HG02642 (cell line): ENCODE data around the gene ZNF479.
"Not testable (repeated sequence)": the region's sequence is repeated elsewhere in the genome, so short reads cannot be mapped to it uniquely, and the experiment has no call there.

Experiments
- ATAC-seq: cut with Tn5 transposase; IDR thresholded peaks from one replicate; pipeline ENCODE4 v1.9.1; 2021; ENCODE audit warnings: mild to moderate bottlenecking; ENCODE audit not compliant: unreplicated experiment, poor library complexity

The ZNF479 gene

DNA sequence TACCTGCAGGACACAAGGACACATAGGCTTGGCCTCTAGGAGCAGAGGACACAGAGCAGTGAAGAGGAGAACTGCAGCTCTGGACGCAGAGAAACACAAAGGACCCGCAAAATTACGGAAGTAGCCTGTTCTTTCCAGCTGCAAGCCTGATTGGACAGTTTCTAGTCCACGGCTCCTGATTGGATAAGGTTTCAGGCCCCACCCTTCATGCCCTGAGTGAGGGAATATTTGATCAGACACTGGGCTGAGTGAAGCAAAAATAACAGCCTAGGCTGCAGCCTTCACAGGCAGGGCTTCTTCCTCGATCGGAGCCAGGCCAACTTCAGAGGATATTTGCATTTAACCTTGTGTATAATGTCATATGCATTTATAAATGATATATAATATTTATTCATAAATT, at the start of gene ZNF479:
Gene ZNF479 (minus strand): TSS at position 101 of the 400 bp plus-strand sequence. CDS start 112 bp downstream, outside the sequence.
- ATAC-seq = not testable (repeated sequence)

DNA sequence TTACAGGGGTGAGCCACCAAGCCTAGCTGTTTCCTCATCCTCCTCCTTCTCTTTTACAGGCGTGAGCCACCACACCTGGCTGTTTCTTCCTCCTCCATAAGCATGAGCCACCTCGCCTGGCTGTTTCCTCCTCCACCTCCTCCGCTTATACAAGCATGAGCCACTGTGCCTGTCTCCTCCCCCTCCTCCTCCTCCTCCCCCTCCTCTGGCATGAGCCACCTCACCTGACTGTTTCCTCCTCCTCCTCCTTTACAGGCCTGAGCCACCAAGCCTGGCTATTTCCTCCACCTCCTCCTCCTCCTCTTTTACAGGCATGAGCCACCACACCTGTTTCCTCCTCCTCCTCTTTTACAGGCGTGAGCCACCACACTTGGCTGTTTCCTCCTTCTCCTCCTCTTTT, 49.8 kb upstream of the ZNF479 start:
- ATAC-seq = no peak

DNA sequence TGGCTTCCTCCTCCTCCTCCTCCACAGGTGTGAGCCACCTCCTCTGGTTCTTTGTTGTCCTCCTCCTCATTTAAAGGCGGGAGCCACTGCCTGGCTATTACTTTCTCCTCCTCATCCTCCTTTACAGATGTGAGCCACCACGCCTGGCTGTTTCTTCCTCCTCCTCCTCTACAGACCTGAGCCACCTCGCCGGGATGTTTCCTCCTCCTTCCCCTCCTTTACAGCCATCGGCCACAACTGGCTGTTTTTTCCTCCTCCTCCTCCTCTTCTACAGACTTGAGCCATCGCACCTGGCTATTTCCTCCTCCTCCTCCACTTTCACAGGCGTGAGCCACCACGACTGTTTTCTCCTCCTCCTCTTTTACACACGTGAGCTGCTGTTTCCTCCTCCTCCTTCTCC, 49.0 kb upstream of the ZNF479 start:
- no peak for ATAC-seq

DNA sequence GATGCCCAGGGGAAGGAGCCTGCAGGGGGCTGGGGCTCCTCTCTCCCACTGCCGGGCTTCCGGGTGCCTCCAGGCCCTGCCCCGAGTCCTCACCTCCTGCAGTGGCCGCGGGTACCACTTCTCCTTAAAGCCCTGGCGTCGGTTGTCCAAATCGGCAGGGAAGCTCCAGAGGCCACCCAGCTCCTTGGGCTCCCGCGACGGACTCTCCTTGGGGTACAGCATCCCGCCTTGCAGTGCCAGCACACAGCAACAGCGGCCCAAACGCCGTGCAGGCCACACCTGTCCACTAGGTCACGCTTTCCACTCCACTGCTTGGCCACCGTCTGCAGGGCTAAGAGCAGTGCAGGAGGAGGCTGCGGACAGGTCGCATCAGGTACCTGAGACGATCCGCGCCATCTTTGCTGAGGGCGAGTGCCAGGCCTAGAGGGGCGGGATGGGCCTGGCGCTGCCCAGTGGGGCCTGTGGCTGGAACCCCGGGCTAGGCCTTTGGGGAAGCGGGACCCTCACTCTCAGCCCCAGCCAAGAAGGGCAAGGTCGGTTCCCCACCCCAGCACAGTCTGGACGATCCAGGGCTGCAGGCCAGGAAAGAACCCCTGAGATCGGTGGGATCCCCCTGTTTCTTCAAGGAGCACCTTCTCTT, 47.7 kb upstream of the ZNF479 start:
- ATAC-seq = no peak

GRCh38 chr7:57178768-57179139, 46.5 kb upstream of the ZNF479 start:
- ATAC-seq = no peak

- no peak for ATAC-seq
Observed at GRCh38 chr7:57177856-57178767, 45.9 kb upstream of the ZNF479 start.

- no peak for ATAC-seq
Observed at GRCh38 chr7:57176928-57177635, 44.8 kb upstream of the ZNF479 start.

DNA sequence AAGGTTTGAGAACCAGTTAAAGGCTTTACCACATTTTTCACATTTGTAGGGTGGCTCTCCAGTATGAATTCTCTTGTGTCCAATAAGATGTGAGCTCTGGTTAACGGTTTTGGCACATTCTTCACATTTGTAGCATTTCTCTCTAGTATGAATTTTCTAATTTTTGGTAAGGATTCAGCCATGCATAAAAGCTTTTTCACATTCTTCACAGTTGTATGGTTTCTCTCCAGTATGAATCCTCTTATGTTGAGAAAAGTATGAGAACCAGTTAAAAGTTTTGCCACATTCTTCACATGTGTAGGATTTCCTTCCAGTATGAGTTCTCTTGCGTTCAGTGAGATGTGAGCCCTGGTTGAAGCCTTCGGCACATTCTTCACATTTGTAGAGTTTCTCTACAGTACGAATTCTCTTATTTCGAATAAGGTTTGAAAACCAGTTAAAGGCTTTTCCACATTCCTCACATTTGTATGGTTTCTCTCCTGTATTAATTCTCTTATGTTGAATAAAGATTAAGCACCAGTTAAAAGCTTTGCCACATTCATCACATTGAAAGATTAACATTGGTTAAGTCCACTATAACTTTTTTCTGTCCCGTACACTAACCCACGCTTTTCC, 33.2 kb upstream of the ZNF479 start:
- ATAC-seq = no peak

DNA sequence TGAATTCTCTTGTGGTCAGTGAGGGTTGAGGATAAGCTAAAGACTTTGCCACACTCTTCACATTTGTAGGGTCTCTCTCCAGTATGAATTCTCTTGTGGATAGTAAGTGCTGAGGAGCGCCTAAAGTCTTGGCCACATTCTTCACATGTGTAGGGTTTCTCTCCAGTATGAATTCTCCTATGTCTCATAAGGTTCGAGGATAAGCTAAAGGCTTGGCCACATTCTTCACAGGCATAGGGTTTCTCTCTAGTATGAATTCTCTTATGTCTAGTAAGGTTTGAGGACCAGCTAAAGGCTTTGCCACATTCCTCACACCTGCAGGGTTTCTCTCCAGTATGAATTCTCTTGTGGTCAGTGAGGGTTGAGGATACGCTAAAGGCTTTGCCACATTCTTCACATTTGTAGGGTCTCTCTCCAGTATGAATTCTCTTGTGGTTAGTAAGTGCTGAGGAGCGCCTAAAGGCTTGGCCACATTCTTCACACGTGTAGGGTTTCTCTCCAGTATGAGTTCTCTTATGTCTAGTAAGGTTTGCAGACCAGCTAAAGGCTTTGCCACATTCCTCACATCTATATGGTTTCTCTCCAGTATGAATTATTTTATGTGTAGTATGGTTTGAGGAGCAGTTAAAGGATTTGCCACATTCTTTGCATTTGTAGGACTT, 12.0 kb downstream of the ZNF479 start:
- not testable (repeated sequence) for ATAC-seq
